Activated CD8-positive, alpha-beta memory T cell treated with anti-CD3 and anti-CD28 coated beads for 24 hours (primary cell): ENCODE results near the gene SCYL2.
"Not testable (repeated sequence)": the region's sequence is repeated elsewhere in the genome, so short reads cannot be mapped to it uniquely, and the experiment has no call there.

Source experiments
- DNase-seq: peaks from one replicate; pipeline ENCODE4 v3.0.0-alpha.2; 2020

Gene SCYL2, protein sequence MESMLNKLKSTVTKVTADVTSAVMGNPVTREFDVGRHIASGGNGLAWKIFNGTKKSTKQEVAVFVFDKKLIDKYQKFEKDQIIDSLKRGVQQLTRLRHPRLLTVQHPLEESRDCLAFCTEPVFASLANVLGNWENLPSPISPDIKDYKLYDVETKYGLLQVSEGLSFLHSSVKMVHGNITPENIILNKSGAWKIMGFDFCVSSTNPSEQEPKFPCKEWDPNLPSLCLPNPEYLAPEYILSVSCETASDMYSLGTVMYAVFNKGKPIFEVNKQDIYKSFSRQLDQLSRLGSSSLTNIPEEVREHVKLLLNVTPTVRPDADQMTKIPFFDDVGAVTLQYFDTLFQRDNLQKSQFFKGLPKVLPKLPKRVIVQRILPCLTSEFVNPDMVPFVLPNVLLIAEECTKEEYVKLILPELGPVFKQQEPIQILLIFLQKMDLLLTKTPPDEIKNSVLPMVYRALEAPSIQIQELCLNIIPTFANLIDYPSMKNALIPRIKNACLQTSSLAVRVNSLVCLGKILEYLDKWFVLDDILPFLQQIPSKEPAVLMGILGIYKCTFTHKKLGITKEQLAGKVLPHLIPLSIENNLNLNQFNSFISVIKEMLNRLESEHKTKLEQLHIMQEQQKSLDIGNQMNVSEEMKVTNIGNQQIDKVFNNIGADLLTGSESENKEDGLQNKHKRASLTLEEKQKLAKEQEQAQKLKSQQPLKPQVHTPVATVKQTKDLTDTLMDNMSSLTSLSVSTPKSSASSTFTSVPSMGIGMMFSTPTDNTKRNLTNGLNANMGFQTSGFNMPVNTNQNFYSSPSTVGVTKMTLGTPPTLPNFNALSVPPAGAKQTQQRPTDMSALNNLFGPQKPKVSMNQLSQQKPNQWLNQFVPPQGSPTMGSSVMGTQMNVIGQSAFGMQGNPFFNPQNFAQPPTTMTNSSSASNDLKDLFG

GRCh38 chr12:100266835-100267602, at the start of gene SCYL2, which contains the start of gene DEPDC4:
TSS of gene SCYL2 (plus strand) at chr12:100267177. CDS start at chr12:100282971, 15,794 bp downstream.
TSS of gene DEPDC4 (minus strand) at chr12:100267079. CDS start at chr12:100267076, 3 bp downstream.
- DNase-seq, result peak; percentile 99

DNA sequence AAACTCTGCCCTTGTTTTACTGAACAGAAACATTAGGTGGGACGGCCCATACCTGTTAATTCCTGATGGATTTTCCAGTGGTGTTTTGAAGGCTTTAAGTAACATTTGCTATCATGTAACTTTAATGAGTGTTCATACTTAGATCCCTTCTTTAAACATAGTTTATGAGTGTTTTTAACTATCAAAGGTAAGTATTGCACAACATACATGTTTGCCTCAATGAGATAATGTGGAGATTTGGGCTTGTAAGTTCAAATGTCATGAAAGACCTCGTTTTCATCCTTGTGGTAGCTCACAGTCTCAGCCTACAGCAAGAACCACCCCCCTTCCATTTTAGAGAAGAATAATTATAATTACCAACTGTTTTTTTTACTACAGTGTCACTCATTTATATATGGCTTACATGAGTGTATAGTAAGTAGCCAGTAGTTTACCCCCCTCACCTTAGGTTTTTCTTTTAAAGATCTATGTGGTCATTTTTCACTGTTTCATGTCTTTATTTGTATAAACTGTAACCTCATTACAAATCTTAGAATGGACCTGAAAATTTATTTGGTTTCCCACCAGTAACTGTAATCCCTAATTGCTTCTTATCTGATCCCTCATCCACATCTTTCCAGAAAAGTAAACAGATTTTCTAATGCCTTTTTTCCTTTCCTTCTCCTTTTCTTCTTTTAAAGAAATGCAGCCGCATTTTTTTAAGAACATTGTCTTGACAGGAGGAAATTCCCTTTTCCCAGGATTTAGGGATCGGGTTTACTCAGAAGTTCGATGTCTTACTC, 47.5 kb upstream of the SCYL2 start:
- no peak for DNase-seq

DNA sequence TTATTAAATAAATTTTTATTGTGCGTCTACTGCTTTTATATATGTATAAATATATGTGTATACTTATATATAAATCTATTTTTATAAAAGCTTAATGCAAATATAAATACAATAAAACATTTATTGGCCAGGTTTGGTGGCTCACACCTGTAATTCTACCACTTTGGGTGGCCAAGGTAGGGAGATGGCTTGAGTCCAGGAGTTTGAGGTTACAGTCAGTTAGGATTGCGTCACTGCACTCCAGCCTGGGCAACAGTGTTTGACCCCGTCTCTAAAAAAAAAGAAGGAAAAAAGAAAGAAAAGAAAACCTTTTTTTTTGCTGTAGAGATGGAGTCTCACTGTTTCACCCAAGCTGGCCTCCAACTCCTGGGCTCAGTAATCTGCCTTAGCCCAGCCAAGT, 45.5 kb upstream of the SCYL2 start:
- no peak for DNase-seq

DNA sequence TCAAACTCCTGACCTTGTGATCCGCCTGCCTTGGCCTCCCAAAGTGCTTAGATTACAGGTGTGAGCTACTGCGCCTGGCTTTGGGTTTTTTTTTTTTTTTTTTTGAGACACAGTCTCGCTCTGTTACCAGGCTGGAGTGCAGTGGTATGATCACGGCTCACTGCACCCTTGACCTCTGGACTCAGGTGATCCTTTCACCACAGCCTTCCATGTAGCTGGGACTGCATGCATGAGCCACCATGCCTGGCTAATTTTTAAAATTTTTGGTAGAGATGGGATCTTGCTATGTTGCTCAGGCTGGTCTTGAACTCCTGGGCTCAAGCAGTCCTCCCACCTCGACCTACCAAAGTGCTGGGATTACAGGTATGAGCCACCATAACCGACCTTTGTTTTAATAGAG, 44.8 kb upstream of the SCYL2 start:
- DNase-seq, result not testable (repeated sequence)

DNA sequence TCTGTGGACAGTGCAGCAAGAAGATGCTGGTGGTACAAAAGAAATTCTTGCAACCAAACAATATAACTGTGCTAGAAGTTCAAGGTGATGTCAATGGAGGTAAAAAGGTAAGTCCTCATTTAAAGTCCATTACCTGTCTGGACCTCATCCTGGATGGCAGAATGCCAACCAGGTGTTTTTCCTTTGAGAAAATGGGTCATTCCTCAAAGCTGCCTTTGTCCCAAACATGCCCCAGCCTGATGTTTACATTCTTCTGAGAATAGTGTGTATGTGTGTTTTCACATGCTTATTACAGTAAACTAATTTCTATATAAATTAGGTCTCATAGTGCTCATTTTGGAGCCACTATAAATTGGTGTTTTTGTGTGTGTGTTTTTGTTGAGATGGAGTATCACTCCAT, 41.5 kb upstream of the SCYL2 start:
- DNase-seq, result no peak

- no peak for DNase-seq
Observed at GRCh38 chr12:100229036-100229635, 37.8 kb upstream of the SCYL2 start.

GRCh38 chr12:100229876-100230275, 37.1 kb upstream of the SCYL2 start:
- DNase-seq, result no peak

GRCh38 chr12:100231873-100232272, 35.1 kb upstream of the SCYL2 start:
- not testable (repeated sequence) for DNase-seq

- DNase-seq, result no peak
Observed at GRCh38 chr12:100234166-100234565, 32.8 kb upstream of the SCYL2 start.

DNA sequence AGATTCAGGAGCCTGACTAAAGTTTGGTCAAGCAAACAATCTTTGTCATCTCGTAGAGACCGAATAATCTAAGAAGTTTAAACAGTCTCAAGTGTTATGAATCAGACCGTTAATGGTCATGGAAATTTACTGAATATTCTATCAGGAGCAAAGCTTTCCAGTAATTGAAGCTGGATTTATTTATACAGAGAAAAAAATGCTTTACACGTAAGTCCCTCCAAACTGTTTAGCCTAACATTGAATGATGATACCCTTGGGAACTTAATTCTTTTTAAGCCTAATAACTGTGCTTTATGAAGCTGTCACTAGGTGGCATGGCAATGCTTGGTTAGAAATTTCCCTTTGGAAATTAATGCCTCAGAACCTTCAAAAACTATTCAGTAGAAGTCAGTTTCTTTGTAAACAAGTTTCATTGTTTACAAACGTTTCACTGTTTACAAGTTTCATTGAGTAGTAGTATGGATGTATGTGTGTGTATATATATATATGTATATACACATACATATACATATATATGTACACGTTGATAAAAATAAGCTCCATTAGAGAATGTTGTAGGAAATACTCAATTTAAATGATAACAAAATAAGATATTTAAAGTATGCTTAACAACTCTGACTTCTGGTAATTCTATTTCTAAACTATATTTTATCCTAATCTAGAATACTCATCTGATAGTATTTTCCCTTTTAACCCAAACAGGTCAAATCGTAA, 32.2 kb upstream of the SCYL2 start:
- no peak for DNase-seq

DNA sequence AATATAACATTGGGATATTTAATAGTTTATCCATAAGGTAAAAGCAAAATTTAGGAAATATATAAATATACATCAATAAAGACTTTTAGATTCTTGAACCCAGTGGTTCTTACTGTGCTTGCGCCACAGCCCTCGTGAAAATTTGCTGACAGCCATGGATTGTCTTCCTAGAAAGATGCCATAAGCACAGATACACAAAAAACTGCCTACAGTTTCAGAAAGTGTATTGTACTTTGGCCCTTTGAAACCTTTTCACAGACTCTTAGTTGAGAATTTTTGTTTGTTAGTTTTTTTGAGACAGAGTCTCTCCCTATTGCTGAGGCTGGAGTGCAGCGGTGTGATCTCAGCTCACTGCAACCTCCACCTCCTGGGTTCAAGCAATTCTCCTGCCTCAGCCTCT, 28.2 kb upstream of the SCYL2 start:
- no peak for DNase-seq

DNA sequence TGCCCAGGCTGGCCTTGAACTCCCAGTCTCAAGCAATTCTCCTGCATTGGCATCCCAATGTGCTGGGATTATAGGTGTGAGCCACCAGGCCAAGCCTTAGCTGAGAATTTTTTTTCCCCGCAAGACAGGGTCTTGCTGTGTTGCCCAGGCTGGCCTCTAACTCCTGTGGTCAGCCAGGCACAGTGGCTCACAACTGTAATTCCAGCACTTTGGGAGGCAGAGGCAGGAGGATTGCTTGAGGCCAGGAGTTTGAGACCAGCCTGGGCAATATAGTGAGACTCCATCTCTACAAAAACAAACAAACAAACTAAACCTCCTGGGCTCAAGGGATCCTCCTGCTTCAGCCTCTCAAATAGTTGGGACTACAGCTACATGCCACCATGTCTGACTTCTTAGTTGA, 27.4 kb upstream of the SCYL2 start:
- DNase-seq, result no peak

GRCh38 chr12:100243137-100243536, 23.8 kb upstream of the SCYL2 start:
- DNase-seq, result no peak

- DNase-seq, result no peak
Observed at GRCh38 chr12:100247765-100248164, 19.2 kb upstream of the SCYL2 start.

DNA sequence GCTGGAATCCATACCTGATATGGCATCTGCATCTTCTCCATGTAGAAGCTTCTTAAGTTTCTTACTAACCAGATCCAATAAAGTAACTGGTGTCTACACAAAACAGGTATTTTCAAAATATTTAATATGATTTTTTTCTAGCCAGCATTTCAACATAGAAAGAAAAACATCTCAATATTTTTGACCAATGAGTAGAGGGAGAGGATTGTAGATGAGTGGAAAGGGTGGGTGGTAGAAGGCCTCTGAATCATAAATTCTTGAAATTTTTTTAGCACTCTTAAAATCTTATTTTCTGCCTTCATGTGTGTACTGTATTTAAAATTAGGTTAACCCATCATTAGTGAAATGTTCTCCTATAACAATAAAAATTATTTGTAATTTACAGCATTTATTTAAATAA, 18.1 kb upstream of the SCYL2 start:
- DNase-seq, result no peak

DNA sequence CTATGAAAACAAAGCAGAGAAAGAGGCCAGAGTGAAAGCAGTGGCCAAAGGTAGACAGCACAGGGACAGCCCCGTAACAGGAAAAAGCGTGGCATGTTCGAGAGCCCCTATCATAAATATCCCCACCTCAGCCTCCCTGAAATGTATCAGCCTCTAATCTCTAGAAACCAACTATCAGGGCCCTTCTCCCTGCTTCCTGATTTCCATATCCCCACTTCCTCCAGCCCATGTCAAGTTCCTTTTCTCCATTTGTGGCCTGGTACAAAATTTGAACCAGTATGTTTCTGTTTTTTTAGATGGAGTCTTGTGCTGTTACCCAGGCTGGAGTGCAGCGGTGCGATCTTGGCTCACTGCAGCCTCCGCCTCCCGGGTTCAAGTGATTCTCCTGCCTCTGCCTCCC, 17.0 kb upstream of the SCYL2 start:
- no peak for DNase-seq

DNA sequence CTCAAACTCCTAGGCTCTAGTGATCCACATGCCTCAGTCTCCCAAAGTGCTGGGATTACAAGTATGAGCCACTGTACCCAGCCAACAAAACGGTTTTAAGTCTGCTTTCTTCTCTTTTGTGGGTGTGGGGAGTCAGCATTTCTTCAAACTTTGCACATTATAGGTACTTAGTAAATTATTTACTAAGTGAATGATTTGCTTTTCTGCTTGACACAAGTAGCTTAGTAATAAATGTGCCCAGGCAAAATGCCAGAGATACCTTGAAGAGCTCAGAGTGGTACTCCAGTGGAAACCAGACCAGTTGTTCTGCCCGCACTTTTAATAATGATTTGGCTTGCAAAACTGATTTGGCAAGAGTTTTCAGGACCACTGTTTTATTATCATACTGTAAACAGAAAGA, 15.1 kb upstream of the SCYL2 start:
- DNase-seq, result no peak

DNA sequence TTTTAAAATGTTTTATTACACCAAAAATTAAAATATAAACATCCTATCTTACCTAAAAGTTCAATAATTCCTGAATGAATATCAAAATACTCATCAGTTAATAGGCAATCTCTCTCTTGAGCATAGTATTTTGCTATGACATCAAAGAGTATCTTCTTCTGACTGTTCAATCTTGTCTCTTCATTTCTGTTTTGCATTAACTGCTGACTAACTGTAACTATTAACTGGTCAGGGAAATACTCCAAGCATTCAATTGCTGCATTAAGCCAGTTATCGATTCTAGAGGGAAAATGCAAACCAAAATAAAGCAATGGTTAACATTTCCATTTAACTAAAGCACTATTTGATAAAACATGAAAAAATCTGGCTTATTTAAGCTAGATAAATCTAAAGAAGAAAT, 13.5 kb upstream of the SCYL2 start:
- no peak for DNase-seq

DNA sequence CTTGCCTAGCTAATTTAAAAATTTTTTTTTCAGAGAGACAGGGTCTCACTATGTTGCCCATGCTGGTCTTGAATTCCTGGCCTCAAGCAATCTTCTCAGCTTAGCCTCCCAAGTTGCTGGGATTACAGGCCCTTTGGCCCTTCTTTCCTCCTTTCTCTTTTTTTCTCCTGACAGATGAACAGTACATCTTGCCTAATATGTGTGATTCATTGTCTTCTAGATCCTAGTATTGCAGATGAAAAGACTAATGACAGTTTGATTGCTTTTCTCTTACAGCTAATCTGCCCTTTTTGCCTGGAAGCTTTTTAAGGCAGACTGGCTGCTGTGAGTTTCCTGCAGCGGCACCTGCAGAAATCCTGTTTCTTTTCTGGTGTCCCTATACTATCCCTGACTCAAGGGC, 12.1 kb upstream of the SCYL2 start:
- DNase-seq, result no peak

- DNase-seq, result no peak
Observed at GRCh38 chr12:100258127-100258526, 8.8 kb upstream of the SCYL2 start.

DNA sequence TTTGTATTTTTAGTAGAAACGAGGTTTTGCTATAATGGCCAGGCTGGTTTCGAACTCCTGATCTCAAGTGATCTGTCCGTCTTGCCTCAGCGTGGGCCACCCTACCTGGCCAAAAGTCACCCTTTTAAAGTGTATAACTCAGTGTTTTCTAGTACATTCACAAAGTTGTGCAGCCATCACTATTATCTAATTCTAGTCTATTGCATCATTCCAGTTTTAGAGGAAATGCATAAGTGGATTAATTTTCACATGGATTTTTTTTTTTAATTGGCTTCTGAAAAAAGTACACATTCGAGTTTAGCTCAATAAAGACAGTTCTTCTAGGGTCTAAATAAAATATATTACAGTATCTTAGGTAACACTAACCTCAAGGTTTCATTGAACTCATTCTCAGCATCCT, 3.8 kb upstream of the SCYL2 start:
- no peak for DNase-seq
